Stimulated activated naive CD4-positive, alpha-beta T cell (primary cell): ENCODE results near the gene DGKQ.

ENCODE experiments used
- DNase-seq, 6 experiments: peaks; one replicate each; lab custom pipeline; 2025; lab: John Stamatoyannopoulos, UW

The DGKQ gene

GRCh38 chr4:974668-975067 is 1.3 kb upstream of the DGKQ start:
- DNase-seq = no peak

- DNase-seq = peak; percentile 34 to 65 (median 60)
Observed at GRCh38 chr4:972651-973424, 531 bp downstream of the DGKQ start.

GRCh38 chr4:971666-972500 is 1.5 kb downstream of the DGKQ start:
- DNase-seq = no peak

- no peak for DNase-seq
Observed at GRCh38 chr4:970854-971520, 2.4 kb downstream of the DGKQ start.

GRCh38 chr4:970046-970745 is 3.2 kb downstream of the DGKQ start:
- DNase-seq = no peak

- DNase-seq = no peak
Observed at GRCh38 chr4:968621-969394, 4.6 kb downstream of the DGKQ start.

- DNase-seq = no peak
Observed at GRCh38 chr4:968221-968620, 5.1 kb downstream of the DGKQ start.

GRCh38 chr4:967113-968104 is 6.0 kb downstream of the DGKQ start:
- no peak for DNase-seq

- DNase-seq = no peak
Observed at GRCh38 chr4:966266-967112, 6.9 kb downstream of the DGKQ start.

GRCh38 chr4:965766-966134 is 7.6 kb downstream of the DGKQ start:
- no peak for DNase-seq

- no peak for DNase-seq
Observed at GRCh38 chr4:965048-965765, 8.2 kb downstream of the DGKQ start.

- DNase-seq = no peak
Observed at GRCh38 chr4:964346-965025, 8.9 kb downstream of the DGKQ start.

- no peak for DNase-seq
Observed at GRCh38 chr4:963276-964225, 9.8 kb downstream of the DGKQ start.

- no peak for DNase-seq
Observed at GRCh38 chr4:962231-963208, 10.8 kb downstream of the DGKQ start.
